ENCODE results near the gene FHAD1.

The FHAD1 gene

DNA sequence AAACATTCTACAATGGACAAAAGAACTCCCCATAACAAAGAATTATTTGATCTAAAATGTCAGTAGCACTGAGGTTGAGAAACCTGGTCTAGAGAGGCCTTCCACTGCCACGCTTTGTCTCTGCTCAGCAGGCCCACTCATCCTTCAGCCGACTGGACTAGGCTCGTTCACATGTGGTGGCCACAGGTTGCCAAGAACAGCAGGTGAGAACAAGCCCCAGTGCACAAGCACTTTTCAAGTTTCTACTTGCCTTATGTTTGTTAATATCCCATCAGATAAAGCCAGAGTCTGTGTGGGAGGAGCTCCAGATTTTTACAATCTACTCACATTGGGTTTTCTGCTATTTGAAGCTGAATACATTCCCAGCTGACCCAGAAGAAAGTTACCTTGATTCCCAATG, 153.6 kb downstream of the FHAD1 start:
- no peak for DNase-seq (ENCODE audit: low spot score)

DNA sequence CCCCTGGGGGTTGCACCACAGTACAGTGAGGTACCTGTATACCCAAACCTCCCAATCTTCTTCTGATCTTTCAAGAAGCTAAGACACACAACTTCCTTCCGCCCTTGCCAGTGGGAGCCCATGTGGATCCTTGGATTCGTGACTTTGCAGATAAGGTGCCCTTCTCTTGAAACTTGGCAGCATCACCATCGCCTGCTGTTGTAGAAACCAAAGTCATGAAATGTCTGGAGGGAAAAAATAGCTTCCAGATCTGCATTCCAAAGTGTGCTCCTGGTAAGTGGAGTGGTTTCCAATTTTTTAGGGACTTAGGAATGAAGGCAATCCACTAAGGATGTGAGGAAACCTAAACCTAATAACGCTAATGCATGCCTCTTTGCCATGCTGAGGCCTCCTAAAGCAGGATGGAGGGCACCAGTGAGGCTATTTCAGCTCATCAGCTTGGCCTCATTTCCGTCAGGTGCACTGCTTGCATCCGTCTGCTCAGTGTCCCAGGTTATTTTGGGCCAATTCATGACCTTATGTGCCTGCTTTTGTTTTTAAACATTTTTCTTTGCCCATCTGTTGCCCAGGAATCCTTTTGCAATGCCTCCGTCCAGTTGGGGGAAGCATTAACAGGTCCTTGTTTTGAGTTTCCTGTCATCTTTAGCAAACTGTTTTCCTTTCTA, 154.5 kb downstream of the FHAD1 start:
- no peak for DNase-seq (ENCODE audit: low spot score)

DNA sequence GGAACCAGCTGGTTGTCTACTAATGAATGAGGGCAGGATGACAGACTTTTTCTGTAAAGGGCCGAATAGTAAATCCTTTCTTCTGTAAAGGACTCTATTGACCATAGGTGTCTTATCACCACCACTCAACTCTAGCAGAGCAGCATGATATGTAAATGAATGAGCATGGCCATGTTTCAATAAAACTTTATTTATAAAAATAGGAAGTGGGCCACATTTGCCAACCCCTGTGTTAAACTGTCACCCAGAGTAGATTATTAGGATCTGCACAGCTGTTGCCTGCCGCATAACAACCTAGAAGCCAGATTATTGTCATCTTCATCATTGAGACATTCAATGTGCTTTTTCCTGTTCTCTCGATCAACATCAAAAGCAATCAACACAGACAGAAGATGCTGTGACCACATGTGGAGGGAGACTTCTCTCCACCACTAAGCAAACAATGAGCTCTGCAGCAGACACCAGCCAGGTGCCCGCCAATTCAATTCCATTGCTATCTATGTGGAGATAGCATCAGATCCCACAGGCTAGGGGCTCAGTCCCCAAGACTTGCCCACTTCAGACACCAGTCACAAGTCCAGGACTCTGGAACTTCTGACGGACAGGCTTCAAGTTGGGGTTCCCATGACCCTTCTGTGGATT, 155.9 kb downstream of the FHAD1 start:
- no peak for DNase-seq (ENCODE audit: low spot score)

DNA sequence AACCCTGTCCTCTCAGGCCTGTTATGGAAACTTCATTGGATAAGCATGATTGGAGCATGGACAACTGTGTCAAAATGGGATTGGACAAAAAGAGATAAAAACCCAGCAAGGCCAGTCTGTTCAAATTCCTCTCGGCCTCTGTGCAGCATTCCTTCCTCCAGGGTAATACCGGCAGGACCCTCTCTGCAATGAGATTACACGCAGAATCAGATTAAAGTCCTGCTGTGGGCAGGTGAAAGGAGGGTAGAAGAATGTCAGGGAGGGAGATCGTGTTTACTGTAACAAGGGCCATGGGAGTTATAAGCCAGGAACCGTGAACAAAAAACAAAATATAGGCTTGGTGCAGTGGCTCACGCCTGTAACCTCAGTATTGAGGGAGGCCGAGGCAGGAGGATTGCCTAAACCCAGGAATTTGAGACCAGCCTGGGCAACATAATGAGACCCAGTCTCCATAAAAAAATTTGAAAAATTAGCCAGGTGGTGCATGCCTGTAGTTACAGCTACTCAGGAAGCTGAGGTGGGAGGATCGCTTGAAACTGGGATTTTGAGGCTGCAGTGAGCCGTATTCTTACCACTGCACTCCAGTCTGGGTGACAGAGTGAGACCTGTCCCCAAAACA, 157.0 kb downstream of the FHAD1 start:
- no peak for DNase-seq (ENCODE audit: low spot score)

DNA sequence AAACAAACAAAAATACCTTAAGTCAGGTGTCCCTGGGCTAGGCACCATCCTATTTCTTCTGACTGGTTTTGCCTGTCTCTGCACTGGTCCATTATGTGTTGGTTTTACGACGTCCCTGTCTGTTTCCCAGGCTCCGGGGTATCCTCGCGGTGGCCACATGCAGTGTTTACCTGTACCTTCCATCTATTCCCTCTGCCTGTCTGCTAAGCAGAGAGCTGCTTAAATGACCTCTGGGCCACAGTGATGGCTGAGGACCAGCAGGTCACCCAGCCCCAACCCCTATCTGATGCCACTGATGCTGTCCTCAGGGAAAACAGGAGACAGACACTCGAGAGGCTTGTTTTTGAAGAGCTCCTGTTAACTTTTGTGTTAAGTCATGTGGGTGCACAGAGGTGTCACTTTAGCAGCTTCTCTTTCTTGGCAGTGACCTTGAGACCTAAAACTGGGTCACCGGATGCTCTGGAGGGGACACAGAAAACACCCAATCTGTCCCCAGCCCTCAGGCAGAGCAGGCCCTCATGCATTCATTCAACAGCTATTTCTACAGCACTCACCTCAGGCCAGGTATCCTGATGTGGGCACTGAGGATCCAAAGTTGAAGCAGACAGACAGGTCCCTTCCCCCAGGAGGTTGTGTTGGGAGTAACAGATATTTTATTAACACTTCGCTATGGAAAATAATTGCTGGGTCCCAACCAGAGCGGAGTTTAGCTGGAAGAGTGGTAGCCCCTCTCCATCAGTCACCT, 158.3 kb downstream of the FHAD1 start:
- no peak for DNase-seq (ENCODE audit: low spot score)

DNA sequence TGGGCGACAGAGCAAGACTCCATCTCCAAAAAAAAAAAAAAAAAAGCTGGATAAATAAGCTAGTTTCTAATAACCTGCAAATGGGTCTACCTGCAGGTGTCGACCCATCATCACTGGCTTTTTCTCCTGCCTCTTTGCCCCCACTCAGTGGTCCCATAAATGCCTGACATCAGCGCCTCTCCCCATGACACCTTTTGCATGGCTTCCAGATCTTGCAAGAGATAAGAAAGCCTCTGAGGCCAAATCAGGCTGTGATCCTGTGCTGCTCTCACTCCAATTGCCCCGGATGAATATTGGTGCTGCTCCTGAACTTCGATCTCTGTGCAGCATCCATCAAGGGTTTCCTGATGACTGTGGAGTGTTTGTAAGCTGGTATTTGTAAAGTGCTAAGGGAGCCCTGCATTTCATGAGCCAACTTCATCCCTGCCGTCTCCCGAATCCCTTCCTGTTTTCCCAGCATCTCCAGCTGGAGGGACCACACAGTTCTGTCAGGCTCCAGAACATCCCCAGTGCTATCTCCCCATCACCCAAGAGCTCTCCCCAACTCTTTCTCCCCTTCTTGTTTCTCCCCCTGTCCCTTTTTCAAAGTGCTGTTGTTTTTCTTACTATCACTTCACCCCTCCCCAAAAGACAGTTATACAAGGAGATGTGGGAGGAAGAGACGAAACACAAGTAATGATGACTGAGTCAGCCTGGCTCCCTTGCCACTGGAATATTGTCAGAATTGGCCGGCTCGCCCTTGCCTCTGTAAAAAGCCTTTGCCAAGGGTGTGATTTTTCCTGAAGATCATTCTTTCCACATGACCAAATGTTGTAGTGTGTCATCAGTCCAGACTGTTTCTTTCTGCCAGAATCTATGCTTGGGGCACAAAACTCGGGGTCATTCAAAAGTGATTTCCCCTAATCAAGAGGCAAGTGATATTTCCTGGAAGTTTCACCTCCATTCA, 159.9 kb downstream of the FHAD1 start:
- peak; percentile 61 for DNase-seq (ENCODE audit: low spot score)

DNA sequence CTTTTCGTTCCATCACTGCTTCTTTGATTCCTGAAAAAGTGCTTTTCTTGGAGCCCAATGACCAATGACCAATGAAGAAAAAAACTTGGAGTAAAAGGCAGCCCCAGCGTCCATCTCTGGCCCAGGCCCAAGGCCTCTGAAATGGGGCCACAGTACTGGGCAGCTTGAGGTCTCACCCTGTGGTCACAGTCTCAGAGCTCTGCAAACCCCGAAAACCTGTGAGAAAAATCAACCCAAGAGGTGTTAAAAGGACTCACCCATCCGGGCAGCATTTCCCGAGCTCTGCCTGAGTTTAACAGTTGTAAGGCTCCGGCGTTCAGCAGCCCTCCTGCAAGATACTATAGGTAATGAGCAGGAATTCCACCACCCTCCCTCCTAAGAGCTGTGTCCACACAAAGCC, 160.6 kb downstream of the FHAD1 start:
- no peak for DNase-seq (ENCODE audit: low spot score)

DNA sequence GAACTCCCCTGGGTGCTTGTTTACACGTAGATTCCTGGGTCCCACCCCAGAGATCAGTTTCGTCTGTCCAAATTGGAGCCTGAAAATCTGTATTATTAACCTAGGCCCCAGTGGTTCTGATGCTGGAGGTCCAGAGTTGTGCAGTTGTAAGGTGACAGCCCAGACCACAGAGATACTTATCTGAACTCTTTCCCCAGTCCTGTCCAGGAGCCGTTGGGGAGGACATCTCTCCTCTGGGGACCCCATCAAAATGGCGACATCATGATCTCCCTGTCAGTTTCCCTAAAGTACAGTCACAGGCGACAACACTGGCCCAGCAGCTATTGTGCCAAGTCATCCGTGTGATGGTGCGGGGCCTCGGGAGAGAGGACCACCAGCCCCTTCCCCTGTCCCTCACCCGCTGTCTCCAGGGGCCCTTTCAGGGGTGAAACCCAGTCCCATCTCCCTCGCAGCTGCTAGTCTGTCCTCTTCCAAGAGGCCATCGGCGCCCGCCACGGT, 161.9 kb downstream of the FHAD1 start:
- no peak for DNase-seq (ENCODE audit: low spot score)

DNA sequence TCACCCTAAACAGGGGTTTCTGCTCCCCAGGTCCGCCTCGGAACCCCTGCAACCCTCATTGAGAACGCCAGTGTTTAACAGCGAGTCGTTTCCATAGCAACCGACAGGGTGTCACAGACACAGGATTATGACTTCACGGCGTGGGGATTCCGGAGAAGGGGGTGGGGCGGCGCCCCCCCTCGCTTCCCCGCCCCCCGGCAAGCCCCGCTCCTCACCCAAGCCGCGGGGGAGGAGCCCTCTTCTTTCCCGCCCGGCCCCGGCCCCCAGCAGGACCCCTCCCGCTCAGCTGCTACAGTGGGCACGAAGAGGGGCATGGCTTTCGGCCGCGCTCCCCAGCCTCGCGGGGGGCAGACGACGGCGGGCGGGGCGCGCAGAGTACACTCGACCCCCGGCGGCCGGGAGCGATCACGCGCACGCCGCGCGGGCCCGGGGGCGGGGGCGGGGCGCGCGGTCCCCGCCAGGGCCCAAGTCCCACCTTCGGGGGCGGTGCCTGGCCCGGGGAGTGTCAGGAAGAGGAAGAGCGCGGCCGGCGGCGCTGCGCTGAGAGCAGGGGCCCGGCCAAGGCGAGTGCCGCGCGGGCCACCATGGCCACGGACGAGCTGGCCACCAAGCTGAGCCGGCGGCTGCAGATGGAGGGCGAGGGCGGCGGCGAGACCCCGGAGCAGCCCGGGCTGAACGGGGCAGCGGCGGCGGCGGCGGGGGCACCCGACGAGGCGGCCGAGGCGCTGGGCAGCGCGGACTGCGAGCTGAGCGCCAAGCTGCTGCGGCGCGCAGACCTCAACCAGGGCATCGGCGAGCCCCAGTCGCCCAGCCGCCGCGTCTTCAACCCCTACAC, 162.6 kb downstream of the FHAD1 start, which contains the start of gene EFHD2:
EFHD2 (plus strand) TSS at position 501 of the 835 bp plus-strand sequence; CDS start at position 585, 84 bp downstream.
- DNase-seq (ENCODE audit: low spot score) = peak; percentile 81

DNA sequence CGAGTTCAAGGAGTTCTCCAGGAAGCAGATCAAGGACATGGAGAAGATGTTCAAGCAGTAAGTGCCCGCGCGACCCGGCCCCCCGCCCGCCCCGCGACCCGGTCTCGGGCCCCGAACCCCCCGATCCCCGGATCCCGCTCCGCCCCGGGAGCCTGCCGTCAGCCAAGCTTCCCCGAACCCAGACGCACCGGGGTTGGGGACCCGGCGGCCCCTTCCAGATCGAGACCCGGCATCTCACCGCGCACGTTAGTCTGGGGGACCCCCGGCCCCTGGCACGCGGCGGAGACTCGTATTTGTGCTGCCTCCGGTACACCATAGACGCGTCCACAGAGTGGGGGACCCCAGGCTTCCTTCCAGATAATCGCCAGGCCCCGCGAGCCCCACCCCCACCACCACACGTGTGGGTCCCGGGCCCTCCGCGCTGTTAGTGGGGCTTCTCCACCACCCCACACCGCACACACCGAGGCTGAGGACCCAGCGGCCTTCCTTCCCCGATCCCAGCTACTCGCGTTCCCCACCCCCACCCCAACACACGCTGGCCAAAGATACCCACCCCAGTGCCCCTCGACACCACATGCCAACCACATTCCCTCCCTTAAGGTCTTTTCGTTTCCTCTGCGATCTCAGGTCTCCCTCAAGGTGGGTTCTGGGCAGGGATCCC, 163.3 kb downstream of the FHAD1 start:
- DNase-seq (ENCODE audit: low spot score) = no peak

DNA sequence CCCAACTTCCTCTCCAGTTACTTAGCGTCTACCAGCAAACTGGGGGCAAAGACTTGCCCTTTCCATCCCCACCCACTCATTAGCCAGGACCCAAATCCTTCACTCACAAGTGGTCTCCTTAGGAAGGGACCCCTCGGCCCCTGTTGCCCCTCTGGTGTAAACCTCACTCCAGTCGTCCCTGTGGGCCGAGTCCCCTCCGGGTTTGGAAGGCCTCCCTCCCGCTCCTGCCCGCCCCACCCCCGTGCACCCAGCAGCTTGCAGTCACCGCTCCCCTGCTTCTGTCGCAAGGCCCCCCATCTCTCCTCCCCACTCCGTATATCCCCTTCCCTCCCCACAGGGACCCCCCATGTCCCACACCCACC, 163.8 kb downstream of the FHAD1 start:
- DNase-seq (ENCODE audit: low spot score) = no peak

DNA sequence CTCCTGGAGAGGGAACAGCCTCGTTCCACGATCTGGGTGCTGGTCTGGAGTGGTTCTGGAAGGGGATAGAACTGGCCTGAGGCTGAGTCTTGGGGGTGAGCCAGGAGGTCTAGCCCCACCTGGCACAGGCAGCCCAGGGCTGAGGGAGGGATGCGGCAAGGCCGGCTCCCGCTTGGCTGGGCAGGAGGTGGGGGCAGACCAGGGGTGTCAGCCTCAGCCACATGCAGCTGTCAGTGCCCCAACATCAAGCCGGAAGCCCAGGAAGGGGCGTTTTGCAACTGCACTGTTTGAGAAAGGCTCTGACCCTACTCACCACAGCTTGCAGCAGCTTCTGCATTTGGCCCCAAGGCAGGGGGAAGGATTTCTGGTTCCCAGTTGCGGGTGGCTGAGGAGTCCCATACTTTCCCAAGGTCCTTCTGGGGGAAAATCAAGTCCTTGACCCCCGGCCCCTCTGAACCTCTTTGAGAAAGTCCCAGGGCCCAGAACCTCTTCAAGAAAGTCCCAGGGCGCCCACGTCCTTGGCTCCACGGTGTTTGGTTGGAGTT, 164.6 kb downstream of the FHAD1 start:
- DNase-seq (ENCODE audit: low spot score) = no peak

DNA sequence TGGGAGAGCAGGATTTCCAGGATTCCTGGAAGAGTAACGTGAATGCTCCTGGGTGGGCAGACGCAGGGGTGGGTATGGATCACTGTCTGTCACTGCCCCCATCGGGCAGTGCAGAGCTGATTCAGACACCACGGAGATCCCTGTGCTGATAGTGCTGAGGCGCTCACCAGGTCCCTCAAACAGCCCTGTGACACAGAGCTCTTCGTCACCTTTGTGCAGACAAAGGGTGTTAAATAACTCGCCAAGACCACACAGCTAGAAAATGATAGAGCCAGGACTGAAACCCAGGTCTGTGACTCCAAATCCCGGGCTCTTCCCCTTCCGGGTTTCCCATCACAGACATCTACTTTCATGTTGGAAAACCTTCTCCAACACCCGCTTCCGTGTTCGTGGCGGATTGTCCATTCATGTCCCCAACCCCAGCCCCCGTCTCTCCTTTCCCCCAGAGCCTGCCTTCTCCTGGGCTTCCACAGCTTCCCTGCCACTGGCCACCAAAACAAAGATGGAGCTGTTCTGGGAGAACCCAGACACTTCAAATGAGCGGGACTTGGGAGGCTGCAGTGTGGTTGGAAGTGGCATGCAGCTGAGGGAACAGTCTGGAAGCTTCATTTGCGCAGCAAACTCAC, 165.3 kb downstream of the FHAD1 start:
- no peak for DNase-seq (ENCODE audit: low spot score)

DNA sequence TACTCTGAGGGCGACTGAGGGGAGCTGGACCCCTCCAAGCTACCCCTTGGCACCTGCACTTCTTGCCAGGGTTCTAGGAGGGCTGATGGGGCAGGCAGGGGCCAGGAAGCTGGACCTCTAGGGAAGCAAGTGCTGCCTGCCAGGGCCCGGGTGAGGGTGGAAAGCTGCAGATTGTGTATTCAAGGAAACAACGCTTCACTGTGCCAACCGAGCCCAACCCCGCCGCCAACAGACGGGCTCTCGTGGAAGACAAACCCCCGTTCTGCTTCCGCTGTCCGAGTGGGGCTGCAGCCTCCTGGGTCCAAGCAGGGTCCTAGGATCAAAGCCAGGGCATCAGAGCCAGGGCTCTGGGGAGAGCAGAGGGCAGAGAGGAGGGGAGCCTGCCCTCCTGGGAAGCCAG, 165.8 kb downstream of the FHAD1 start:
- no peak for DNase-seq (ENCODE audit: low spot score)

DNA sequence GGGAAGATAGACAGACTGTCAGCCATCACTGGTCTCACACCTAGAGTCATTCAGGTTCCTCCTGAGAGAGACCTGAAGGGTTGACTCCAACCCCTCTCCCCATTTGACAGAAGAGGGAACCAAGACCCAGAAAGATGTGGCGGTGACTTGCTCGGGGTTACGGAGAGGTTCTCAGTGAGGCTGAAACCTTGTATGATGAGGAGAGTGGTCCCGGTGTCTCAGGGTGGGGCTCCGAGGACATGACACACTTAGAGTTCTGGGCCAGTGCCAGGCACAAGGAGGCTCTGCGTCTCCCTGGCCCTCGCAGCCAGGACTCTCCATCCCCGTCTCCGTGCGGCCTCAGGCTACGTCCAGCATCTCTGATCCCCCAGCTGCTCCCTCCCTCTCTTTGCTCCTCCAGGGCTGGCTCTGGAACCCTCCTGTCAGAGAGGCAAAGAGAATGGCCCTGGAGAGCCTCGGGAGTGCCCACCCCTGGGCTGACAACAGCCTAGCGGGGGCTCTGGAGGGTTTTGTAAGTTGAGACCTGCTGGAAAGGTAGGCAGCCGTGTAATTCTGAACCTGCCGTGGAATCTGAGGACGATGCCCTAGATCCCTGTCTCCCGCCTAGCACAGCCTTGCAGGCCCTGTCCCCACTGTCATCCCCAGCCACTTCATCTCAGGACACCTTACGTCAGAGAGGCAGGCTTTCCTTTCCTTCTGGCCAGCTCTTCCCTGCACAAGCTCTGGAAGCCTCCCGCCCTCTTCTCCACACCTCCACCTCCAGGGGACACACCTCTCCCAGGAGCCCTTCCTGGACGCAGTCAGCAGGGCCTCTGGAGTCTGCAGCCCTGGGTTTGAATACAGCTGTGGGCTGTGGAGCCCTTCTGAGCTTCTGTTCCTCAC, 166.8 kb downstream of the FHAD1 start:
- no peak for DNase-seq (ENCODE audit: low spot score)

DNA sequence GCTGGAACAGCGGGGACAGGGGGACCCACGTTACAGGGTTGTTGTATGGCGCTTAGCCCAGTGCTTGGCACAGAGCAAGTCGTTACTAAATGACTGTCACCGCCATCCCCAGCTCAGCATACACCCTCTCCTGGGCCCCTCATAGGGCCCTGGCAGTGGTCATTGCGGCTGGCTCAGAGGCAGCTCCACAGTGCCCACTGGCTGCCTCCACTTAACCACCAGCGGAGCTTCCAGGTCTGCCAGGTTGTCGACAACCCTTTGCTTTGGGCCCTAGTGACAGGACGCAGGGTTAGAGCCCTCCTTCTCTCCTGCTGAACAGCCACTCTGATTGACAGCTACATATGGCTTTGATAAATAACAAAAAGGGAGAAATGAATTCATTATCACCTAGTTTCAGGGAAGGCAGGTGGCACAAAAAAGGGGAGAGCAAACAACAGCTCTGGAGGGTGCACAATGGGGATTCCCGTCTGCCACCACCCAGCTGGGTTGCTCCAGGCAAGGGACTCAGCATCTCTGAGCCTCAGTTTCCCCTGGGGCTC, 167.5 kb downstream of the FHAD1 start:
- no peak for DNase-seq (ENCODE audit: low spot score)

DNA sequence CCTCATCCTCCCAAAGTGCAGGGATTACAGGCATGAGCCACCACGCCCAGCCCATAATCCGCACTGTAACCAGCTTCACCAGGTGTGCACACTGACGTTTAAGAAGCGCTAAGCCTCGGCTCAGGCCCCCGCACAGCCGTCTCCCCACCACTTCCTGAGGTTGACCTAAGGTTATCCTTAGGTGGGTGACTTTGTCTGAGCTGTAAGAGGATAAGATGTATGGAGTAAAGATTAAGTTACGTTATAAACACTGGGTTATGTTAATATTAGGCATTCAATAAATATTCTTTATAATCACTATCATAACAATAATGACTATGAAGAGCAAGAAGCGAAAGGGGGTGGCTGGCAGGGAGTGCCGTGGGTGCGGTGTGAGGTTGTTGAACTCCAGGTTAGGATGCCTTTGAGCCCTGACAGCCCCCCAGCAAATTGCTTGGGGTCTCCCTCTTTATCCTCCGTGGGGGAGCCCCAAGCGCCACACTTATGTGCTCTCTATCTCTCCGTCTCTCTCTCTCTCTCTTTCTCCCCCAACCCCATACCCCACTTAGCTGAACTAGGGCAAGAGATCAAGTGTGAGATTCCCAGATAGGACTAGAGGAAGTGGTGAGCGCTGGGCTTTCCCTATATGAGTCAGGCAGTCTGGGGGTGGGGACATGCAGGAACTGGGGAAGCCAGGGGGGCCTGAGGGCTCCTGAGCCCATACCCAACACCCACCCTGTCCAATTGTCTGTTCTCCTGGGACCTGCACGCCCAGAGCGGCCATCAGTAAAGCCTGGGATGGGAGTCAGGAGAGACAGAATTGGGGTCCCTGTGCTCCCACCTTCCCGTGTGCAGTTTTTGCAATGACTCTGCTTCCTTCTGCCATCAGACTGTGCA, 170.3 kb downstream of the FHAD1 start:
- peak; percentile 77 for DNase-seq (ENCODE audit: low spot score)
